ENCODE results near the gene MGAT3. TPM values are rescaled to one million over a fixed set of nuclear protein-coding genes. Genes with fewer than 3 reads are reported as not detected.

The MGAT3 gene
- total RNA-seq, 1 experiment from 2014 or later = 5.0 TPM

DNA sequence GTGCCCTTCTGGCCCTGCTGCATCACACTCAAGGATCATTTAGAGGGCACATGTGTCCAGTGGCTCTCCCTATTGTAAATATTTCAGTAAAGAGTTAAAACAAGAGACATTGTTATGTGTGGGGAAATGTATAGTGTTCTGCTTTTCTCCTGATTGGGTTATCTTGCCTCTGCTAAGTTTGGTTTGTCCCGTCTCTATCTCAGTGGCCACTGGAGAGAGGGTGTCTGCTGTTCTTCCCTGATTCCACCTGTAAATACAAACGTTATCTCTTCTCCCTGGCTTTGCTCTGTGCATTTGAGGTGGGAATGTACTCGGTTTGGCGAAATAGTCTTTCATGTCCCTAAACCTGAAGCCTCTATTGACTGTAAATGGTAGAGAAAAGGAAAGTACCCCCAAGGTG is 51.6 kb downstream of the MGAT3 start:
- no peak overlapping the region for H3K4me3 Mint-ChIP-seq
- H2BK120ac ChIP-seq (ENCODE audit: low read depth, low read length, poor library complexity, severe bottlenecking) = no peak overlapping the region
- H2AFZ ChIP-seq (ENCODE audit: low read length) = no peak overlapping the region
- H3K4me1 Mint-ChIP-seq = peaks cover 6% of the 10 kb centered on the region in 2 experiments
- no peak overlapping the region for H3T11ph ChIP-seq (ENCODE audit: low read length)
- H3K9me3 Mint-ChIP-seq = no peaks in the 10 kb centered on the region; a peak in 2 of 5 replicates
- no CpG with 5 or more reads among the region's 4 CpGs for WGBS (ENCODE audit: extremely low coverage, insufficient read length, low lambda C conversion rate)
- no peak overlapping the region for H4K91ac ChIP-seq (ENCODE audit: insufficient read length, low read depth, low read length)
- no peak overlapping the region for H3K14ac ChIP-seq (ENCODE audit: insufficient read depth, low read length)
- no peak overlapping the region for H3K18ac ChIP-seq (ENCODE audit: insufficient read length, low read depth, low read length)
- H3K27me3 ChIP-seq (ENCODE audit: insufficient read depth, low read length) = peaks cover 45% of the 10 kb centered on the region; the same call in 1 of the 2 replicates
- H3K4ac ChIP-seq (ENCODE audit: low read depth, low read length) = no peak overlapping the region
- peaks cover 8% of the 10 kb centered on the region for H4K20me1 ChIP-seq (ENCODE audit: control insufficient read depth, insufficient read depth, insufficient read length)
- no peak overlapping the region for H3K4me2 ChIP-seq (ENCODE audit: insufficient read depth, insufficient read length, low read length)
- H3K27ac ChIP-seq (ENCODE audit: insufficient read length, low read depth, low read length) = no peak overlapping the region
- no peak for DNase-seq
- no peaks in the 10 kb centered on the region for H3K79me1 ChIP-seq (ENCODE audit: insufficient read depth, low read depth, low read length, poor library complexity, severe bottlenecking)
- H3K9ac ChIP-seq (ENCODE audit: extremely low read depth, insufficient read length, low read length) = no peak overlapping the region
- H3K23me2 ChIP-seq (ENCODE audit: insufficient read length, low read depth, low read length, poor library complexity, severe bottlenecking) = no peaks in the 10 kb centered on the region
- H4K8ac ChIP-seq (replicated peaks; ENCODE audit: insufficient read length, low read depth, low read length) = no peak overlapping the region
- peaks cover 100% of the 10 kb centered on the region for H3K27me3 Mint-ChIP-seq (ENCODE audit: low read depth)
- no peaks in the 10 kb centered on the region for H3K9me3 ChIP-seq (ENCODE audit: control insufficient read depth, low read depth, low read length)
- H2AK5ac ChIP-seq (ENCODE audit: insufficient read length, low read length) = no peak overlapping the region
- TF ChIP-seq, protein P1, sequence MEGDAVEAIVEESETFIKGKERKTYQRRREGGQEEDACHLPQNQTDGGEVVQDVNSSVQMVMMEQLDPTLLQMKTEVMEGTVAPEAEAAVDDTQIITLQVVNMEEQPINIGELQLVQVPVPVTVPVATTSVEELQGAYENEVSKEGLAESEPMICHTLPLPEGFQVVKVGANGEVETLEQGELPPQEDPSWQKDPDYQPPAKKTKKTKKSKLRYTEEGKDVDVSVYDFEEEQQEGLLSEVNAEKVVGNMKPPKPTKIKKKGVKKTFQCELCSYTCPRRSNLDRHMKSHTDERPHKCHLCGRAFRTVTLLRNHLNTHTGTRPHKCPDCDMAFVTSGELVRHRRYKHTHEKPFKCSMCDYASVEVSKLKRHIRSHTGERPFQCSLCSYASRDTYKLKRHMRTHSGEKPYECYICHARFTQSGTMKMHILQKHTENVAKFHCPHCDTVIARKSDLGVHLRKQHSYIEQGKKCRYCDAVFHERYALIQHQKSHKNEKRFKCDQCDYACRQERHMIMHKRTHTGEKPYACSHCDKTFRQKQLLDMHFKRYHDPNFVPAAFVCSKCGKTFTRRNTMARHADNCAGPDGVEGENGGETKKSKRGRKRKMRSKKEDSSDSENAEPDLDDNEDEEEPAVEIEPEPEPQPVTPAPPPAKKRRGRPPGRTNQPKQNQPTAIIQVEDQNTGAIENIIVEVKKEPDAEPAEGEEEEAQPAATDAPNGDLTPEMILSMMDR (conservative IDR thresholded peaks at IDR 0.05) = no peak
- no peak overlapping the region for H4K5ac ChIP-seq (ENCODE audit: insufficient read length, low read depth, low read length)
- H2BK15ac ChIP-seq (ENCODE audit: low read depth, low read length) = no peak overlapping the region
- H3K27ac Mint-ChIP-seq = no peak overlapping the region
- no peak overlapping the region for H2BK12ac ChIP-seq (ENCODE audit: insufficient read length, low read depth, low read length)
- no peak overlapping the region for H3K56ac ChIP-seq (ENCODE audit: insufficient read length, low read depth, low read length)
- no peak overlapping the region for H2BK20ac ChIP-seq (ENCODE audit: low read depth, low read length, poor library complexity, severe bottlenecking)
- peaks cover 76 to 94% (median 80%) of the 10 kb centered on the region in 3 experiments for H3K36me3 Mint-ChIP-seq (ENCODE audit: insufficient read depth in 1 of 3, low read depth in 3 of 3)
- no peaks in the 10 kb centered on the region for H3K79me2 ChIP-seq (ENCODE audit: insufficient read depth, low read length)
- no peaks in the 10 kb centered on the region for H3K4me1 ChIP-seq (ENCODE audit: insufficient read depth, low read length)
- no peak overlapping the region for H2BK5ac ChIP-seq (ENCODE audit: insufficient read length, low read length)
- no peak overlapping the region for H3K23ac ChIP-seq (ENCODE audit: insufficient read length, low read depth, low read length)

Data from H9 (cell line).